A549 (cell line): Measurements from ENCODE around the gene ADGRD1. TPM values are rescaled to one million over a fixed set of nuclear protein-coding genes. Genes with fewer than 3 reads are reported as not detected.
A peak's percentile ranks its signal among the peaks of the same experiment; 100 is the strongest.

ENCODE experiments used
- ATAC-seq, 2 experiments: fragments of 200-7000 bp in 1 of 2; fragments of >200 bp in 1 of 2; cut with Nextera tagmentation in 1 of 2; cut with Tn5 transposase in 1 of 2; 3 replicates each; pipeline versions ENCODE4 v1.8.0 to v1.9.1; 2018 to 2020; ENCODE audit warnings: mild to moderate bottlenecking in 1 of 2, moderate library complexity in 1 of 2
- CTCF ChIA-PET: fragments of 300-600 bp; sonication (Branson Sonifier 250); formaldehyde crosslinking; extraction: SDS; loops from one replicate; lab custom pipeline; 2021; ENCODE audit warnings: antibody characterized with exemption, inconsistent platforms; lab: Yijun Ruan, JAX
- POLR2A ChIA-PET: fragments of 350-600 bp; formaldehyde crosslinking; extraction: SDS; loops from one replicate; lab custom pipeline; 2021; ENCODE audit warnings: antibody characterized with exemption, inconsistent platforms; lab: Yijun Ruan, JAX
- DNase-seq, 2 experiments: peaks; one replicate each; pipeline versions ENCODE4 v3.0.0 to v3.0.0-alpha.2; 2011 to 2016; ENCODE audit warnings: low read depth in 1 of 2, low spot score in 1 of 2
- FAIRE-seq: peaks from 2 replicates; lab custom pipeline; 2011; peaks lifted over from hg19 to GRCh38; lab: Jason Lieb, UNC
- H3K27ac ChIP-seq, 2 experiments: fragments of >200 bp; sonication (Bioruptor Twin); formaldehyde crosslinking; 3 replicates each; pipeline ENCODE4 v1.5.1; 2016 to 2017
- H3K4me1 ChIP-seq: fragments of >200 bp; sonication (Bioruptor Twin); formaldehyde crosslinking; 3 replicates; pipeline ENCODE4 v1.6.1; 2016
- H3K4me2 ChIP-seq: fragments of >200 bp; sonication (Bioruptor Twin); formaldehyde crosslinking; 3 replicates; pipeline ENCODE4 v1.6.1; 2016
- H3K4me3 ChIP-seq: fragments of >200 bp; sonication (Bioruptor Twin); formaldehyde crosslinking; 3 replicates; pipeline ENCODE4 v1.5.1; 2016
- H3K9me3 ChIP-seq: fragments of >200 bp; sonication (Bioruptor Twin); formaldehyde crosslinking; 3 replicates; pipeline ENCODE4 v1.6.1; 2016
- BCL3 ChIP-seq: fragments of >200 bp; sonication (Bioruptor Twin); formaldehyde crosslinking; IDR thresholded peaks from 3 replicates; pipeline ENCODE4 v1.6.1; 2016
- CEBPB ChIP-seq, 2 experiments: fragments of >200 bp in 1 of 2; sonication (Bioruptor Twin) in 1 of 2; formaldehyde crosslinking in 1 of 2; IDR thresholded peaks; 2 replicates each; pipeline ENCODE4 v1.6.1; 2012 to 2016
- FOSL2 ChIP-seq, 2 experiments: fragments of 450-650 bp in 1 of 2; fragments of >200 bp in 1 of 2; sonication (Bioruptor Twin) in 1 of 2; formaldehyde crosslinking; IDR thresholded peaks; 2 replicates each; pipeline versions ENCODE4 v1.5.0 to v1.6.1; 2016 to 2020; ENCODE audit warnings: mild to moderate bottlenecking in 1 of 2, moderate library complexity in 1 of 2
- HOXB5 ChIP-seq: fragments of 250-450 bp; sonication (Bioruptor Pico); IDR thresholded peaks from 2 replicates; pipeline ENCODE4 v1.5.0; 2020; ENCODE audit warnings: mild to moderate bottlenecking, moderate library complexity
- JUNB ChIP-seq: fragments of >200 bp; sonication (Bioruptor Twin); formaldehyde crosslinking; IDR thresholded peaks from 2 replicates; pipeline ENCODE4 v1.6.1; 2016
- MAZ ChIP-seq: fragments of 150-350 bp; IDR thresholded peaks from 2 replicates; pipeline ENCODE4 v1.6.1; 2014; ENCODE audit warnings: antibody characterized with exemption, low read depth, low read length, borderline replicate concordance
- POLR2AphosphoS2 ChIP-seq: conservative IDR thresholded peaks from 2 replicates; pipeline ENCODE4 v1.6.1; 2012; ENCODE audit warnings: low read length, improper control_type of control experiment, inconsistent platforms
- RNF2 ChIP-seq: fragments of 200-600 bp; sonication (generic); IDR thresholded peaks from 2 replicates; pipeline ENCODE4 v1.6.1; 2016; ENCODE audit warnings: low read depth, mild to moderate bottlenecking, antibody characterized with exemption, moderate library complexity, borderline replicate concordance
- SREBF2 ChIP-seq: fragments of 450-650 bp; IDR thresholded peaks from 2 replicates; pipeline ENCODE4 v1.6.1; 2014; ENCODE audit warnings: mild to moderate bottlenecking, moderate library complexity
- TFCP2L1 ChIP-seq: fragments of 250-450 bp; sonication (Bioruptor Pico); IDR thresholded peaks from 2 replicates; pipeline ENCODE4 v1.5.0; 2021; ENCODE audit warnings: mild to moderate bottlenecking
- TP53 ChIP-seq: fragments of 250-450 bp; sonication (Bioruptor Pico); IDR thresholded peaks from 2 replicates; pipeline ENCODE4 v1.5.0; 2021; ENCODE audit warnings: mild to moderate bottlenecking, moderate library complexity
- ZSCAN20 ChIP-seq: fragments of 250-450 bp; sonication (Bioruptor Pico); IDR thresholded peaks from 2 replicates; pipeline ENCODE4 v1.8.0; 2022; ENCODE audit warnings: mild to moderate bottlenecking, moderate library complexity
- WGBS: methylation state at CpG from one replicate; pipeline ENCODE4 v1.1.6; 2017; ENCODE audit errors: missing lambda C conversion rate; 5-methylcytosine and 5-hydroxymethylcytosine counted together
- polyA plus RNA-seq, 4 experiments: library from polyadenylated mRNA; depleted of rRNA in 3 of 4; stranded (reverse); fragments of >200 nt; fragmentation: RNase III in 1 of 4; extraction: RNeasy Plus Mini Kit Qiagen cat#74134 plus additional on column Dnase treatment in 1 of 4; gene quantifications; 2 replicates in 3 of 4; 3 replicates in 1 of 4; pipeline ENCODE4 v1.2.3, GENCODE V29; 2011 to 2017
- TF ChIP-seq, protein P1 (sequence below): IDR thresholded peaks from 2 replicates; pipeline ENCODE4 v1.6.1; 2012
- TF ChIP-seq, protein P2 (sequence below): fragments of 450-650 bp; IDR thresholded peaks from 2 replicates; pipeline ENCODE4 v1.6.1; 2014; ENCODE audit warnings: antibody characterized with exemption

ADGRD1 gene
- polyA plus RNA-seq, 2 of the 4 experiments (the other 2 are of a cell fraction), result 0.36 to 1.5 TPM

- no peak for TF ChIP-seq TP53 (CRISPR knock-in tag)
- TF ChIP-seq TFCP2L1 (CRISPR knock-in tag), result no peak
- TF ChIP-seq, protein P1, sequence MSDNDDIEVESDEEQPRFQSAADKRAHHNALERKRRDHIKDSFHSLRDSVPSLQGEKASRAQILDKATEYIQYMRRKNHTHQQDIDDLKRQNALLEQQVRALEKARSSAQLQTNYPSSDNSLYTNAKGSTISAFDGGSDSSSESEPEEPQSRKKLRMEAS, result no peak
- TF ChIP-seq POLR2AphosphoS2, result no peak
These were observed 28.1 kb upstream of the ADGRD1 start (continued) for GRCh38 chr12:130925666-130926015.

GRCh38 chr12:130929363-130929762 lies 24.3 kb upstream of the ADGRD1 start:
- no peak for ATAC-seq
- DNase-seq, result no peak
- no peak overlapping the region for H3K4me3 ChIP-seq
- H3K4me1 ChIP-seq, result peaks cover 5% of the 10 kb centered on the region; the same call in 1 of the 3 replicates
- 14% methylated on average over 8 of the region's 8 CpGs for WGBS
- no peaks in the 10 kb centered on the region for H3K9me3 ChIP-seq
- POLR2A ChIA-PET, result no interaction called here
- no peak for TF ChIP-seq RNF2
- TF ChIP-seq FOSL2 (IDR thresholded peaks at IDR 0.05), result no peak
- no peak for TF ChIP-seq FOSL2 (CRISPR knock-in tag; IDR thresholded peaks at IDR 0.05)
- TF ChIP-seq, protein P2, sequence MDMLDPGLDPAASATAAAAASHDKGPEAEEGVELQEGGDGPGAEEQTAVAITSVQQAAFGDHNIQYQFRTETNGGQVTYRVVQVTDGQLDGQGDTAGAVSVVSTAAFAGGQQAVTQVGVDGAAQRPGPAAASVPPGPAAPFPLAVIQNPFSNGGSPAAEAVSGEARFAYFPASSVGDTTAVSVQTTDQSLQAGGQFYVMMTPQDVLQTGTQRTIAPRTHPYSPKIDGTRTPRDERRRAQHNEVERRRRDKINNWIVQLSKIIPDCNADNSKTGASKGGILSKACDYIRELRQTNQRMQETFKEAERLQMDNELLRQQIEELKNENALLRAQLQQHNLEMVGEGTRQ, result peak; percentile 58
- H3K27ac ChIP-seq, result no peak overlapping the region
- CTCF ChIA-PET, result interaction anchor here (0.9 to 2.3 kb wide), 2 partner anchors 13 to 46 kb away, joined by 3 to 7 read pairs; no protein-coding TSS in a partner anchor
- no peak overlapping the region for H3K4me2 ChIP-seq
- no peak for FAIRE-seq

DNA sequence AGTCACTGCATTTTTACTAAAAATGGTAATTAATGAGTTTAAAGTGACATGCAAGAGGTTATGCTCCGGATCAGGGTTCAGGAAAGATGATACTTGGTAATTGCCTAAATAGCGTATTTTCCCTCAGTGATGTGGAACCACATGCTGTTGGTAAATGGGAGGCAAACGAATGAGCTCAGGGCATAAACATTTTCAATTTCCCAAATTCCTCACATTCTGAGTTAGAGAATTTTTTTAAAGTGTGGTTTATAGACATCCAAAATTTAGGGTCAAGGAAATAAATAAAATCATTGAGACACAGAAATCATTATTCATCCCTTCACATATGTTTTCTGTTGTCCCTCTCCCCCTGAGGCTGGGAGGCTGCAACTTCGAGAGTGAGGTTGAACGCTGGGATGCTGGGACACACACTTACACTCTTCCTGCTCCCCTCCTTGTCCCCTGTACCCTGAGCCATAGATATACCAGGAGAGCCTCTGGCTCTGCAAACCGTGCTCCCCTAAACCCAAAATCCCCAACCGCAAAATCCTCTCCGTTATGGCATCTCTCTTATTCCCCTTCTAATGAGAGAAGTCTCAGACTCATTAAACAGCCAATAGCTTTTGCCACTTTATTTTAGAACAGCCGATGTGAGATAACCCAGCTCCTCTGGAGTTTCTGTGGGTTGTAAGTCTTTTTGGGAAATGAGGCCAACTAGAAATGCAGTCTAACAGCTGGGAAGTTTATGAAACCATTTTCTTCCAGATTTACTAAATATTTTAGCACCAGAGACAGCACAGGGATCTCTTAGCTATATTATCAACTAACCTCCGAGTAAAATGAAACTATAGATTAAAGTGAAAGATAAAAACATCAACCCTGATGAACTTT lies 21.4 kb upstream of the ADGRD1 start:
- FAIRE-seq (no peak), ATAC-seq (no peak), DNase-seq (no peak)
- ChIA-PET CTCF (interaction anchor here (0.7 to 4.2 kb wide), 6 partner anchors 7 to 172 kb away, joined by 3 to 18 read pairs (median 4); no protein-coding TSS in a partner anchor), POLR2A (no interaction called here)
- Histone ChIP-seq H3K27ac (no peak overlapping the region), H3K4me3 (peak overlapping the region; percentile 28; the same call in 1 of the 3 replicates), H3K9me3 (peaks cover 12% of the 10 kb centered on the region; the same call in 1 of the 3 replicates), H3K4me1 (peaks cover 5% of the 10 kb centered on the region; the same call in 1 of the 3 replicates), H3K4me2 (peak overlapping the region; percentile 63)
- no peak for TF ChIP-seq MAZ
- TF ChIP-seq BCL3, result no peak
- no peak for TF ChIP-seq HOXB5 (CRISPR knock-in tag)
- no peak for TF ChIP-seq ZSCAN20
- no peak for TF ChIP-seq SREBF2
- no peak for TF ChIP-seq JUNB
- 36% methylated on average over 10 of the region's 10 CpGs for WGBS

DNA sequence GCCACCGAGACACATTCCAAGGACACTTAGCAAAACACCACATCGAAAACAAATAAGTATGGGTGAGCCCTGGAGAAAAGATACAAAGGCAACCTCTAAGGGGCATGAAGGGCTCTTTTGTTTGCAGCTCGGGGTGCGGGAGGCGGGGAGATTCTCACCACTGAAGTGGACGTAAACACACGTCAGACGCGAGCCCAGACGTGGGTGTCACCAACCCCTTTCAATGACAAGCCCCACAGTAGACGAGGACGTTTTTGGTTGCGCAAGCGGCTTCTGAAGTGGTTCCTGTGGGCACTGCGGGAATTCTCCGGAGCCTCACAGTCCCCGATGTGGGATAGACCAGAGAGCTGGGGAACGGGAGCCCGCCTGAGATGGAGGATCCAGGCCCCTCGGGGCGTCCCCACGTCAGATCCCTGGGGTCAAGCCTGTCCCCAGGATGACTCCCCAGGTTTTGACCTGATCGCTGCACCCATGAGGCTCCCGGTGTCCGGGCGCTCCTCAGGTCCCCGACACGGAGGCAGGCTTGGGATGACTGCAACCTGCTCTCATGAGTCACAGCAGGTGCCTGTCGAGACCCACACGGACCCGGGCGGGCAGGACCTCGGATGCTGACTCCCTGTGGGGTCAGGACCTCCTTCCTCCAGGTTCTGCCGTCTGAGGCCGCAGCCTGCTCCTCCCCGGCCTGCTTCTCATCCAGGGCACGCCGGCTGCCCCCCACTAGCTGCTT lies 20.3 kb upstream of the ADGRD1 start:
- no peak overlapping the region for H3K27ac ChIP-seq
- 17% methylated on average over 27 of the region's 38 CpGs for WGBS
- H3K9me3 ChIP-seq, result peaks cover 12% of the 10 kb centered on the region; the same call in 1 of the 3 replicates
- peak overlapping the region; percentile 63 for H3K4me2 ChIP-seq
- POLR2A ChIA-PET, result no interaction called here
- peak; percentile 41 to 63; a peak in 5 of 6 replicates for ATAC-seq
- TF ChIP-seq CEBPB (IDR thresholded peaks at IDR 0.05) (peak; percentile 23 to 61; a peak in 3 of 4 replicates), TP53 (CRISPR knock-in tag) (no peak)
- peaks cover 5% of the 10 kb centered on the region; the same call in 1 of the 3 replicates for H3K4me1 ChIP-seq
- CTCF ChIA-PET, result interaction anchor here (0.9 to 4.2 kb wide), 4 partner anchors 8 to 171 kb away, joined by 3 to 18 read pairs (median 4); no protein-coding TSS in a partner anchor
- H3K4me3 ChIP-seq, result peak overlapping the region; percentile 28; the same call in 2 of the 3 replicates
- FAIRE-seq, result no peak
- DNase-seq, result peak in 1 of 2 experiments; percentile 26
